ENCODE results near the gene FOXN3. TPM values are rescaled to one million over a fixed set of nuclear protein-coding genes. Genes with fewer than 3 reads are reported as not detected.

FOXN3 gene
- total RNA-seq, 2 experiments from 2014 or later, result 68.3 to 80.8 TPM

- ChIA-PET CTCF (interaction anchor here (0.7 kb wide), 1 partner anchor 47 kb away, joined by 3 read pairs; no protein-coding TSS in a partner anchor), POLR2A (no interaction called here)
Observed at GRCh38 chr14:89370781-89371180, 46.3 kb downstream of the FOXN3 start.

- CTCF ChIA-PET, result no interaction called here
- POLR2A ChIA-PET, result interaction anchor here (1.0 kb wide), 1 partner anchor 54 kb away, joined by 8 read pairs; no protein-coding TSS in a partner anchor
Observed at GRCh38 chr14:89370381-89370780, 46.7 kb downstream of the FOXN3 start.

GRCh38 chr14:89369656-89370055 is 47.4 kb downstream of the FOXN3 start:
- ChIA-PET CTCF (no interaction called here), POLR2A (interaction anchor here (0.6 to 1.0 kb wide), 3 partner anchors 9 to 310 kb away, joined by 3 to 8 read pairs (median 5); no protein-coding TSS in a partner anchor)

GRCh38 chr14:89368490-89369477 is 48.2 kb downstream of the FOXN3 start:
- ChIA-PET POLR2A (interaction anchor here (0.6 to 0.8 kb wide), 3 partner anchors 10 to 471 kb away, joined by 3 to 10 read pairs (median 5); no protein-coding TSS in a partner anchor), CTCF (no interaction called here)

GRCh38 chr14:89367779-89368120 is 49.3 kb downstream of the FOXN3 start:
- ChIA-PET CTCF (interaction anchor here (1.5 kb wide), 1 partner anchor 83 kb away, joined by 3 read pairs; no protein-coding TSS in a partner anchor), POLR2A (no interaction called here)

GRCh38 chr14:89366864-89367778 is 49.9 kb downstream of the FOXN3 start:
- CTCF ChIA-PET, result interaction anchor here (1.5 kb wide), 1 partner anchor 84 kb away, joined by 3 read pairs; no protein-coding TSS in a partner anchor
- POLR2A ChIA-PET, result no interaction called here

GRCh38 chr14:89365061-89365801 is 51.8 kb downstream of the FOXN3 start:
- CTCF ChIA-PET, result interaction anchor here (0.7 to 1.5 kb wide), 3 partner anchors 64 to 643 kb away, joined by 3 read pairs; no protein-coding TSS in a partner anchor
- POLR2A ChIA-PET, result interaction anchor here (0.6 to 1.2 kb wide), 2 partner anchors 65 to 88 kb away, joined by 3 to 4 read pairs; no protein-coding TSS in a partner anchor

GRCh38 chr14:89364316-89364715 is 52.7 kb downstream of the FOXN3 start:
- CTCF ChIA-PET, result interaction anchor here (1.1 to 1.5 kb wide), 2 partner anchors 65 to 81 kb away, joined by 3 read pairs; no protein-coding TSS in a partner anchor
- POLR2A ChIA-PET, result interaction anchor here (1.2 kb wide), 1 partner anchor 66 kb away, joined by 4 read pairs; no protein-coding TSS in a partner anchor

- ChIA-PET POLR2A (no interaction called here), CTCF (no interaction called here)
Observed at GRCh38 chr14:89360277-89360676, 56.8 kb downstream of the FOXN3 start.

GRCh38 chr14:89359477-89360222 is 57.4 kb downstream of the FOXN3 start:
- POLR2A ChIA-PET, result no interaction called here
- CTCF ChIA-PET, result interaction anchor here (1.4 kb wide), 1 partner anchor 52 kb away, joined by 3 read pairs; no protein-coding TSS in a partner anchor

GRCh38 chr14:89357655-89358297 is 59.3 kb downstream of the FOXN3 start:
- CTCF ChIA-PET, result no interaction called here
- POLR2A ChIA-PET, result no interaction called here

GRCh38 chr14:89356927-89357326 is 60.1 kb downstream of the FOXN3 start:
- CTCF ChIA-PET, result interaction anchor here (1.0 kb wide), 1 partner anchor 10 kb away, joined by 3 read pairs; no protein-coding TSS in a partner anchor
- POLR2A ChIA-PET, result no interaction called here

GRCh38 chr14:89356496-89356895 is 60.5 kb downstream of the FOXN3 start:
- ChIA-PET CTCF (interaction anchor here (1.0 kb wide), 1 partner anchor 10 kb away, joined by 3 read pairs; no protein-coding TSS in a partner anchor), POLR2A (no interaction called here)

GRCh38 chr14:89353766-89354113 is 63.3 kb downstream of the FOXN3 start:
- CTCF ChIA-PET, result no interaction called here
- POLR2A ChIA-PET, result no interaction called here

GRCh38 chr14:89352976-89353765 is 63.9 kb downstream of the FOXN3 start:
- ChIA-PET POLR2A (no interaction called here), CTCF (no interaction called here)

GRCh38 chr14:89351516-89352404 is 65.3 kb downstream of the FOXN3 start:
- ChIA-PET POLR2A (no interaction called here), CTCF (interaction anchor here (0.8 kb wide), 1 partner anchor 10 kb away, joined by 3 read pairs; no protein-coding TSS in a partner anchor)

Measured in activated CD8-positive, alpha-beta memory T cell treated with anti-CD3 and anti-CD28 coated beads for 36 hours (primary cell).